ENCODE measurements around the gene IGF2BP2. TPM values are rescaled to one million over a fixed set of nuclear protein-coding genes. Genes with fewer than 3 reads are reported as not detected.

Gene IGF2BP2
- total and polyA plus RNA-seq, 3 donors from 2014 or later: 18.9 to 29.1 (median 19.4) TPM

GRCh38 chr3:185865247-185865646 is 40.4 kb upstream of the IGF2BP2 start:
- TF ChIP-seq CTCF (IDR thresholded peaks at IDR 0.05) (no peak), POLR2A (IDR thresholded peaks at IDR 0.05) (no peak)
- Histone ChIP-seq H3K36me3 (ENCODE audit: low read depth, missing control alignments) (no peaks in the 10 kb centered on the region), H3K4me1 (no peaks in the 10 kb centered on the region), H3K27ac (no peak overlapping the region), H3K27me3 (no peaks in the 10 kb centered on the region), H3K4me3 (no peak overlapping the region), H3K9me3 (no peaks in the 10 kb centered on the region)
- intact Hi-C loops (cut with DNase I; ENCODE audit: low total_unique reads): no loop called here
- 43 to 80% methylated on average over 1 of the region's 1 CpG for WGBS, 2 donors
- no peak for DNase-seq

GRCh38 chr3:185864767-185865166 is 39.9 kb upstream of the IGF2BP2 start:
- no peak for DNase-seq
- WGBS, 2 donors: 74 to 79% methylated on average over 3 of the region's 3 CpGs
- TF ChIP-seq CTCF (IDR thresholded peaks at IDR 0.05) (no peak), POLR2A (IDR thresholded peaks at IDR 0.05) (no peak)
- intact Hi-C loops (cut with DNase I; ENCODE audit: low total_unique reads): no loop called here
- no peaks in the 10 kb centered on the region for H3K27me3 ChIP-seq
- no peak overlapping the region for H3K4me3 ChIP-seq
- no peak overlapping the region for H3K27ac ChIP-seq
- no peaks in the 10 kb centered on the region for H3K4me1 ChIP-seq
- no peaks in the 10 kb centered on the region for H3K9me3 ChIP-seq
- H3K36me3 ChIP-seq (ENCODE audit: low read depth, missing control alignments): no peaks in the 10 kb centered on the region

GRCh38 chr3:185862920-185863319 is 38.1 kb upstream of the IGF2BP2 start:
- intact Hi-C loops (cut with DNase I; ENCODE audit: low total_unique reads): no loop called here
- 83 to 94% methylated on average over 4 of the region's 4 CpGs for WGBS, 2 donors
- Histone ChIP-seq H3K4me1 (no peaks in the 10 kb centered on the region), H3K36me3 (ENCODE audit: low read depth, missing control alignments) (no peaks in the 10 kb centered on the region), H3K9me3 (no peaks in the 10 kb centered on the region), H3K27ac (no peak overlapping the region), H3K4me3 (no peak overlapping the region), H3K27me3 (no peaks in the 10 kb centered on the region)
- no peak for DNase-seq
- TF ChIP-seq POLR2A (IDR thresholded peaks at IDR 0.05) (no peak), CTCF (IDR thresholded peaks at IDR 0.05) (no peak)

GRCh38 chr3:185859294-185859972 is 34.6 kb upstream of the IGF2BP2 start:
- TF ChIP-seq POLR2A (IDR thresholded peaks at IDR 0.05): no peak
- TF ChIP-seq CTCF (IDR thresholded peaks at IDR 0.05): no peak
- intact Hi-C loops (cut with DNase I; ENCODE audit: low total_unique reads): no loop called here
- H3K4me1 ChIP-seq: no peaks in the 10 kb centered on the region
- H3K9me3 ChIP-seq: no peaks in the 10 kb centered on the region
- no peaks in the 10 kb centered on the region for H3K27me3 ChIP-seq
- DNase-seq: no peak
- H3K27ac ChIP-seq: no peak overlapping the region
- WGBS, 2 donors: 89% methylated on average over 4 of the region's 4 CpGs
- no peaks in the 10 kb centered on the region for H3K36me3 ChIP-seq (ENCODE audit: low read depth, missing control alignments)
- no peak overlapping the region for H3K4me3 ChIP-seq

Data from testis (tissue), 3 donors.